Measurements from ENCODE around the gene ADGRB2.

The ADGRB2 gene

GRCh38 chr1:31789259-31790065 is 25.3 kb upstream of the ADGRB2 start:
- TF ChIP-seq YY1 (IDR thresholded peaks at IDR 0.05; ENCODE audit: insufficient read depth, insufficient read length) (no peak), SUZ12 (IDR thresholded peaks at IDR 0.05; ENCODE audit: extremely low read depth, insufficient read depth, insufficient read length) (no peak), ZNF274 (IDR thresholded peaks at IDR 0.05; ENCODE audit: low read depth, low read length) (no peak)

GRCh38 chr1:31788825-31789256 is 24.7 kb upstream of the ADGRB2 start:
- TF ChIP-seq ZNF274 (IDR thresholded peaks at IDR 0.05; ENCODE audit: low read depth, low read length): no peak
- TF ChIP-seq SUZ12 (IDR thresholded peaks at IDR 0.05; ENCODE audit: extremely low read depth, insufficient read depth, insufficient read length): no peak
- TF ChIP-seq YY1 (IDR thresholded peaks at IDR 0.05; ENCODE audit: insufficient read depth, insufficient read length): no peak
- Histone ChIP-seq H3K9ac (ENCODE audit: insufficient read length, low read depth) (peak overlapping the region; percentile 76), H3K4me3 (ENCODE audit: insufficient read length, low read depth) (peak overlapping the region; percentile 71), H3K27me3 (ENCODE audit: insufficient read depth, insufficient read length) (no peaks in the 10 kb centered on the region), H3K4me1 (ENCODE audit: insufficient read depth, insufficient read length) (peaks cover 16% of the 10 kb centered on the region), H3K9me3 (ENCODE audit: insufficient read depth, low read length) (no peaks in the 10 kb centered on the region), H3K36me3 (ENCODE audit: insufficient read depth, insufficient read length, low read length) (no peaks in the 10 kb centered on the region)
- peak; percentile 33 for DNase-seq (ENCODE audit: low read depth, low spot score)

More at GRCh38 chr1:31789259-31790065, 25.3 kb upstream of the ADGRB2 start:
- peaks cover 16% of the 10 kb centered on the region for H3K4me1 ChIP-seq (ENCODE audit: insufficient read depth, insufficient read length)
- H3K9me3 ChIP-seq (ENCODE audit: insufficient read depth, low read length): no peaks in the 10 kb centered on the region
- peak overlapping the region; percentile 71 for H3K4me3 ChIP-seq (ENCODE audit: insufficient read length, low read depth)
- H3K9ac ChIP-seq (ENCODE audit: insufficient read length, low read depth): peak overlapping the region; percentile 46
- H3K36me3 ChIP-seq (ENCODE audit: insufficient read depth, insufficient read length, low read length): no peaks in the 10 kb centered on the region
- peak; percentile 95 for DNase-seq (ENCODE audit: low read depth, low spot score)
- H3K27me3 ChIP-seq (ENCODE audit: insufficient read depth, insufficient read length): no peaks in the 10 kb centered on the region

- no peaks in the 10 kb centered on the region for H3K9me3 ChIP-seq (ENCODE audit: insufficient read depth, low read length)
- H3K4me1 ChIP-seq (ENCODE audit: insufficient read depth, insufficient read length): peaks cover 16% of the 10 kb centered on the region
- DNase-seq (ENCODE audit: low read depth, low spot score): peak; percentile 94
- no peak for TF ChIP-seq ZNF274 (IDR thresholded peaks at IDR 0.05; ENCODE audit: low read depth, low read length)
- TF ChIP-seq SUZ12 (IDR thresholded peaks at IDR 0.05; ENCODE audit: extremely low read depth, insufficient read depth, insufficient read length): no peak
- TF ChIP-seq YY1 (IDR thresholded peaks at IDR 0.05; ENCODE audit: insufficient read depth, insufficient read length): no peak
- H3K27me3 ChIP-seq (ENCODE audit: insufficient read depth, insufficient read length): no peaks in the 10 kb centered on the region
- peak overlapping the region; percentile 71 for H3K4me3 ChIP-seq (ENCODE audit: insufficient read length, low read depth)
- H3K9ac ChIP-seq (ENCODE audit: insufficient read length, low read depth): peak overlapping the region; percentile 80
- no peaks in the 10 kb centered on the region for H3K36me3 ChIP-seq (ENCODE audit: insufficient read depth, insufficient read length, low read length)
Measured at GRCh38 chr1:31788138-31788824, 24.1 kb upstream of the ADGRB2 start.

GRCh38 chr1:31787786-31788137 is 23.6 kb upstream of the ADGRB2 start:
- Histone ChIP-seq H3K9me3 (ENCODE audit: insufficient read depth, low read length) (no peaks in the 10 kb centered on the region), H3K36me3 (ENCODE audit: insufficient read depth, insufficient read length, low read length) (no peaks in the 10 kb centered on the region), H3K4me3 (ENCODE audit: insufficient read length, low read depth) (peak overlapping the region; percentile 71), H3K9ac (ENCODE audit: insufficient read length, low read depth) (peak overlapping the region; percentile 80), H3K27me3 (ENCODE audit: insufficient read depth, insufficient read length) (no peaks in the 10 kb centered on the region), H3K4me1 (ENCODE audit: insufficient read depth, insufficient read length) (peaks cover 19% of the 10 kb centered on the region)
- TF ChIP-seq ZNF274 (IDR thresholded peaks at IDR 0.05; ENCODE audit: low read depth, low read length) (no peak), YY1 (IDR thresholded peaks at IDR 0.05; ENCODE audit: insufficient read depth, insufficient read length) (no peak), SUZ12 (IDR thresholded peaks at IDR 0.05; ENCODE audit: extremely low read depth, insufficient read depth, insufficient read length) (no peak)
- no peak for DNase-seq (ENCODE audit: low read depth, low spot score)

GRCh38 chr1:31787261-31787660 is 23.1 kb upstream of the ADGRB2 start:
- no peak for DNase-seq (ENCODE audit: low read depth, low spot score)
- H3K9me3 ChIP-seq (ENCODE audit: insufficient read depth, low read length): no peaks in the 10 kb centered on the region
- no peaks in the 10 kb centered on the region for H3K27me3 ChIP-seq (ENCODE audit: insufficient read depth, insufficient read length)
- H3K36me3 ChIP-seq (ENCODE audit: insufficient read depth, insufficient read length, low read length): no peaks in the 10 kb centered on the region
- no peak overlapping the region for H3K9ac ChIP-seq (ENCODE audit: insufficient read length, low read depth)
- TF ChIP-seq ZNF274 (IDR thresholded peaks at IDR 0.05; ENCODE audit: low read depth, low read length): no peak
- no peak for TF ChIP-seq YY1 (IDR thresholded peaks at IDR 0.05; ENCODE audit: insufficient read depth, insufficient read length)
- no peak for TF ChIP-seq SUZ12 (IDR thresholded peaks at IDR 0.05; ENCODE audit: extremely low read depth, insufficient read depth, insufficient read length)
- peaks cover 24% of the 10 kb centered on the region for H3K4me1 ChIP-seq (ENCODE audit: insufficient read depth, insufficient read length)
- no peak overlapping the region for H3K4me3 ChIP-seq (ENCODE audit: insufficient read length, low read depth)

GRCh38 chr1:31786366-31787060 is 22.4 kb upstream of the ADGRB2 start:
- Histone ChIP-seq H3K4me1 (ENCODE audit: insufficient read depth, insufficient read length) (peaks cover 27% of the 10 kb centered on the region), H3K36me3 (ENCODE audit: insufficient read depth, insufficient read length, low read length) (no peaks in the 10 kb centered on the region), H3K27me3 (ENCODE audit: insufficient read depth, insufficient read length) (no peaks in the 10 kb centered on the region), H3K4me3 (ENCODE audit: insufficient read length, low read depth) (no peak overlapping the region), H3K9me3 (ENCODE audit: insufficient read depth, low read length) (no peaks in the 10 kb centered on the region), H3K9ac (ENCODE audit: insufficient read length, low read depth) (no peak overlapping the region)
- no peak for DNase-seq (ENCODE audit: low read depth, low spot score)
- no peak for TF ChIP-seq ZNF274 (IDR thresholded peaks at IDR 0.05; ENCODE audit: low read depth, low read length)
- no peak for TF ChIP-seq SUZ12 (IDR thresholded peaks at IDR 0.05; ENCODE audit: extremely low read depth, insufficient read depth, insufficient read length)
- TF ChIP-seq YY1 (IDR thresholded peaks at IDR 0.05; ENCODE audit: insufficient read depth, insufficient read length): no peak

- Histone ChIP-seq H3K9ac (ENCODE audit: insufficient read length, low read depth) (no peak overlapping the region), H3K4me1 (ENCODE audit: insufficient read depth, insufficient read length) (peaks cover 29% of the 10 kb centered on the region), H3K9me3 (ENCODE audit: insufficient read depth, low read length) (no peaks in the 10 kb centered on the region), H3K36me3 (ENCODE audit: insufficient read depth, insufficient read length, low read length) (no peaks in the 10 kb centered on the region), H3K27me3 (ENCODE audit: insufficient read depth, insufficient read length) (no peaks in the 10 kb centered on the region), H3K4me3 (ENCODE audit: insufficient read length, low read depth) (no peak overlapping the region)
- DNase-seq (ENCODE audit: low read depth, low spot score): no peak
- no peak for TF ChIP-seq YY1 (IDR thresholded peaks at IDR 0.05; ENCODE audit: insufficient read depth, insufficient read length)
- no peak for TF ChIP-seq ZNF274 (IDR thresholded peaks at IDR 0.05; ENCODE audit: low read depth, low read length)
- TF ChIP-seq SUZ12 (IDR thresholded peaks at IDR 0.05; ENCODE audit: extremely low read depth, insufficient read depth, insufficient read length): no peak
Measured at GRCh38 chr1:31785947-31786290, 21.8 kb upstream of the ADGRB2 start.
